Astrocyte (in vitro differentiated cells and primary cell): ENCODE measurements around the gene GDF15. TPM values are rescaled to one million over a fixed set of nuclear protein-coding genes. Genes with fewer than 3 reads are reported as not detected.

ENCODE experiments used
- DNase-seq: peaks from one replicate; pipeline ENCODE4 v3.0.0-alpha.2; 2010; ENCODE audit warnings: low read depth
- FAIRE-seq: peaks from 2 replicates; lab custom pipeline; 2011; peaks lifted over from hg19 to GRCh38; lab: Jason Lieb, UNC
- H2AFZ ChIP-seq: 2 replicates; pipeline ENCODE4 v1.6.0; 2012; ENCODE audit warnings: low read depth, low read length, inconsistent platforms
- H3K27ac ChIP-seq: 2 replicates; pipeline ENCODE4 v1.5.1; 2011; ENCODE audit warnings: low read depth, low read length, inconsistent platforms
- H3K27me3 ChIP-seq: 2 replicates; pipeline ENCODE4 v1.6.0; 2011; ENCODE audit warnings: low read length, inconsistent platforms; ENCODE audit not compliant: insufficient read depth
- H3K36me3 ChIP-seq: 2 replicates; pipeline ENCODE4 v1.5.1; 2011; ENCODE audit warnings: low read length, inconsistent platforms; ENCODE audit not compliant: insufficient read depth
- H3K4me1 ChIP-seq: 2 replicates; pipeline ENCODE4 v1.5.1; 2011; ENCODE audit warnings: low read length, inconsistent platforms; ENCODE audit not compliant: insufficient read depth
- H3K4me2 ChIP-seq: 2 replicates; pipeline ENCODE4 v1.6.0; 2012; ENCODE audit warnings: low read length, inconsistent platforms
- H3K4me3 ChIP-seq: 2 replicates; pipeline ENCODE4 v1.5.1; 2011; ENCODE audit warnings: low read depth, mild to moderate bottlenecking, low read length, inconsistent platforms; ENCODE audit not compliant: insufficient read depth
- H3K79me2 ChIP-seq: 2 replicates; pipeline ENCODE4 v1.6.0; 2012; ENCODE audit warnings: mild to moderate bottlenecking, low read length, inconsistent platforms; ENCODE audit not compliant: insufficient read depth
- H3K9ac ChIP-seq: 2 replicates; pipeline ENCODE4 v1.6.0; 2012; ENCODE audit warnings: mild to moderate bottlenecking, low read length, inconsistent platforms
- H3K9me3 ChIP-seq: 2 replicates; pipeline ENCODE4 v1.5.1; 2012; ENCODE audit warnings: low read depth, mild to moderate bottlenecking, low read length, inconsistent platforms; ENCODE audit not compliant: insufficient read depth
- H4K20me1 ChIP-seq: 2 replicates; pipeline ENCODE4 v1.6.0; 2012; ENCODE audit warnings: low read length, inconsistent platforms; ENCODE audit not compliant: insufficient read depth
- H3K27ac Mint-ChIP-seq: one replicate; pipeline ENCODE4 v1.8.0; 2021; ENCODE audit warnings: mild to moderate bottlenecking, mixed read lengths; ENCODE audit not compliant: unreplicated experiment
- H3K27me3 Mint-ChIP-seq: one replicate; pipeline ENCODE4 v1.8.0; 2021; ENCODE audit warnings: low read depth, mixed read lengths; ENCODE audit not compliant: unreplicated experiment
- H3K36me3 Mint-ChIP-seq: one replicate; pipeline ENCODE4 v1.8.0; 2021; ENCODE audit warnings: low read depth, mixed read lengths; ENCODE audit not compliant: unreplicated experiment
- H3K4me1 Mint-ChIP-seq: one replicate; pipeline ENCODE4 v1.8.0; 2021; ENCODE audit warnings: low read depth, mixed read lengths; ENCODE audit not compliant: unreplicated experiment
- H3K4me3 Mint-ChIP-seq: one replicate; pipeline ENCODE4 v1.8.0; 2021; ENCODE audit warnings: mild to moderate bottlenecking, moderate library complexity, mixed read lengths; ENCODE audit not compliant: unreplicated experiment
- H3K9me3 Mint-ChIP-seq: one replicate; pipeline ENCODE4 v1.8.0; 2021; ENCODE audit warnings: mild to moderate bottlenecking, mixed read lengths; ENCODE audit not compliant: unreplicated experiment
- EZH2 ChIP-seq: IDR thresholded peaks from 2 replicates; pipeline ENCODE4 v1.6.1; 2012; ENCODE audit warnings: mild to moderate bottlenecking, low read length, inconsistent platforms; ENCODE audit not compliant: insufficient read depth
- total RNA-seq: library from RNA; stranded (reverse); gene quantifications from 2 replicates; pipeline ENCODE4 v1.2.1, GENCODE V29; 2021
- TF ChIP-seq, protein P1 (sequence below): IDR thresholded peaks from 2 replicates; pipeline ENCODE4 v1.5.1; 2011; ENCODE audit warnings: low read depth, mild to moderate bottlenecking, inconsistent platforms, low read length, moderate library complexity; ENCODE audit not compliant: insufficient read depth

The GDF15 gene
- total RNA-seq, 1 donor from 2014 or later, result 23.2 TPM

GRCh38 chr19:18424890-18425514 lies 39.0 kb downstream of the GDF15 start:
- Mint-ChIP-seq H3K4me1 (peaks cover 3% of the 10 kb centered on the region), H3K9me3 (no peaks in the 10 kb centered on the region), H3K36me3 (peaks cover 4% of the 10 kb centered on the region), H3K27me3 (no peaks in the 10 kb centered on the region), H3K4me3 (no peak overlapping the region), H3K27ac (no peak overlapping the region)
- H3K27ac ChIP-seq, result no peak overlapping the region
- H2AFZ ChIP-seq, result no peak overlapping the region
- H3K9ac ChIP-seq, result peak overlapping the region; percentile 3
- H4K20me1 ChIP-seq, result peaks cover 77% of the 10 kb centered on the region
- TF ChIP-seq, protein P1, sequence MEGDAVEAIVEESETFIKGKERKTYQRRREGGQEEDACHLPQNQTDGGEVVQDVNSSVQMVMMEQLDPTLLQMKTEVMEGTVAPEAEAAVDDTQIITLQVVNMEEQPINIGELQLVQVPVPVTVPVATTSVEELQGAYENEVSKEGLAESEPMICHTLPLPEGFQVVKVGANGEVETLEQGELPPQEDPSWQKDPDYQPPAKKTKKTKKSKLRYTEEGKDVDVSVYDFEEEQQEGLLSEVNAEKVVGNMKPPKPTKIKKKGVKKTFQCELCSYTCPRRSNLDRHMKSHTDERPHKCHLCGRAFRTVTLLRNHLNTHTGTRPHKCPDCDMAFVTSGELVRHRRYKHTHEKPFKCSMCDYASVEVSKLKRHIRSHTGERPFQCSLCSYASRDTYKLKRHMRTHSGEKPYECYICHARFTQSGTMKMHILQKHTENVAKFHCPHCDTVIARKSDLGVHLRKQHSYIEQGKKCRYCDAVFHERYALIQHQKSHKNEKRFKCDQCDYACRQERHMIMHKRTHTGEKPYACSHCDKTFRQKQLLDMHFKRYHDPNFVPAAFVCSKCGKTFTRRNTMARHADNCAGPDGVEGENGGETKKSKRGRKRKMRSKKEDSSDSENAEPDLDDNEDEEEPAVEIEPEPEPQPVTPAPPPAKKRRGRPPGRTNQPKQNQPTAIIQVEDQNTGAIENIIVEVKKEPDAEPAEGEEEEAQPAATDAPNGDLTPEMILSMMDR, result no peak
- no peak for TF ChIP-seq EZH2
- H3K27me3 ChIP-seq, result no peaks in the 10 kb centered on the region
- no peak overlapping the region for H3K4me2 ChIP-seq
- no peak for DNase-seq
- peaks cover 39% of the 10 kb centered on the region for H3K4me1 ChIP-seq
- no peak for FAIRE-seq
- H3K9me3 ChIP-seq, result no peaks in the 10 kb centered on the region
- peaks cover 78% of the 10 kb centered on the region for H3K79me2 ChIP-seq
- H3K4me3 ChIP-seq, result no peak overlapping the region
- H3K36me3 ChIP-seq, result no peaks in the 10 kb centered on the region

DNA sequence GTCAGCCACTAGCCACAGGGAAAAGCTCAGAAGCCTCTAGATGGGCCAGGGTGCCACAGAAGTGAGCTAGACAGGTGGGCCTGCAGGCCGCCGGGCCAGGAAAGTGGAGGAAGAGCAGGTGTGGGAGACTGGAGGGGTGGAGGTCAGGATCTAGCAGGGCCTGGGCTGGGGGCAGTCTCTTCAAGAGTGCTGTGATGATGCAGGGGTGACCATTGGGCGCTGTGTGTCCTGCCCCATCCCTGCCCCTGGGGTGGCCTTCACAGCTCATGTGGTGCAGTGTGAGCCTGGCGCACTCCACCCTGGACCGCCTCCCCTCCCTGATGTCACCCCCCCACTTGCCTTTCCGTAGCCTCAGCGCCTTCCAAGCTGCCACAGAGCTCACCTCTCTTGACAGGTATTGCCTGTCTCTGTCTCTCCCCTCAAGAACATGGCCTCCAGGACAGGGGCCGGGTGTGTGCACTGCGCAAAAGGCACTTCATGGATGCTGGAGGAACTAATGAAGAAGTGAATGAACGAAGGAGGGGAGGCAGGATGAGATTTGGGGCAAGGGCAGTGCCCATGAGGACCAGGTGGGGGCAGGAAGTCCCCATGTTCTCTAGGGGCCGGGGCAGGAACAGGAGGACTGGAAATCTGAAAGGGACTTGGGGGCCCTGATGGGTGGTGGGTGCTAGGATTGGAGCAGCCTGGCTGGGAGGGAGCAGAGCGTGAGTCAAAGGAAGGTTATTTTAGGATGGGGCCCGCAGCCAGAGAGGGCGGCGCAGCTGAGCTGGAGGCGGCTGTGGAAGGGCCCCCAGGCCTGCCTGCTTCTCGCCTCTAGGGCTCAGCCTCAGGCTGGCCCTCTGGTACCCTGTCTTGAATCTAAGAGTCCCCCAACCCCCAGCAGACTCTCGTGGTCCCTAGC lies 39.8 kb downstream of the GDF15 start:
- H2AFZ ChIP-seq, result no peak overlapping the region
- no peaks in the 10 kb centered on the region for H3K36me3 ChIP-seq
- H3K4me2 ChIP-seq, result peak overlapping the region; percentile 70
- H3K9ac ChIP-seq, result peak overlapping the region; percentile 22
- peaks cover 75% of the 10 kb centered on the region for H3K79me2 ChIP-seq
- H4K20me1 ChIP-seq, result peaks cover 69% of the 10 kb centered on the region
- Mint-ChIP-seq H3K27me3 (no peaks in the 10 kb centered on the region), H3K4me3 (peak overlapping the region; percentile 73), H3K4me1 (peaks cover 5% of the 10 kb centered on the region), H3K9me3 (no peaks in the 10 kb centered on the region), H3K36me3 (peaks cover 4% of the 10 kb centered on the region), H3K27ac (no peak overlapping the region)
- peak overlapping the region; percentile 3 for H3K27ac ChIP-seq
- peaks cover 36% of the 10 kb centered on the region for H3K4me1 ChIP-seq
- H3K4me3 ChIP-seq, result no peak overlapping the region
- no peaks in the 10 kb centered on the region for H3K27me3 ChIP-seq
- DNase-seq (peak; percentile 47), FAIRE-seq (no peak)
- H3K9me3 ChIP-seq, result no peaks in the 10 kb centered on the region
- no peak for TF ChIP-seq EZH2
- TF ChIP-seq, protein P1, result no peak
